VCaP (cell line): Measurements from ENCODE around the gene GSG1.
A peak's percentile ranks its signal among the peaks of the same experiment; 100 is the strongest.
"Not testable (repeated sequence)": the region's sequence is repeated elsewhere in the genome, so short reads cannot be mapped to it uniquely, and the experiment has no call there.

Experiments used
- H3K27ac ChIP-seq: fragments of 450-650 bp; 2 replicates; pipeline ENCODE4 v1.5.1; 2017
- CTCF ChIP-seq: fragments of 450-650 bp; conservative IDR thresholded peaks from 2 replicates; pipeline ENCODE4 v1.5.1; 2017; ENCODE audit warnings: mild to moderate bottlenecking, moderate library complexity

The GSG1 gene

GRCh38 chr12:13069380-13069779 is 34.1 kb downstream of the GSG1 start:
- no peak for TF ChIP-seq CTCF
- H3K27ac ChIP-seq = no peak overlapping the region

GRCh38 chr12:13067322-13067721 is 36.1 kb downstream of the GSG1 start:
- TF ChIP-seq CTCF = no peak

GRCh38 chr12:13066459-13066858 is 37.0 kb downstream of the GSG1 start:
- H3K27ac ChIP-seq = no peak overlapping the region
- TF ChIP-seq CTCF = no peak

More at GRCh38 chr12:13067322-13067721, 36.1 kb downstream of the GSG1 start:
- no peak overlapping the region for H3K27ac ChIP-seq

- TF ChIP-seq CTCF = no peak
- no peak overlapping the region for H3K27ac ChIP-seq
Measured at GRCh38 chr12:13066014-13066413, 37.5 kb downstream of the GSG1 start.

GRCh38 chr12:13062669-13063068 is 40.8 kb downstream of the GSG1 start:
- TF ChIP-seq CTCF = no peak
- no peak overlapping the region; the same call in 1 of the 2 replicates for H3K27ac ChIP-seq

GRCh38 chr12:13061377-13061776 is 42.1 kb downstream of the GSG1 start:
- H3K27ac ChIP-seq = peak overlapping the region; percentile 27; the same call in 1 of the 2 replicates
- TF ChIP-seq CTCF = no peak

- no peak for TF ChIP-seq CTCF
- no peak overlapping the region for H3K27ac ChIP-seq
Measured at GRCh38 chr12:13060581-13060980, 42.9 kb downstream of the GSG1 start.

- not testable (repeated sequence) for H3K27ac ChIP-seq
Measured at GRCh38 chr12:13053617-13054016, 49.9 kb downstream of the GSG1 start.
